Loucy (cell line): ENCODE results near the gene GAS2L3.
A peak's percentile ranks its signal among the peaks of the same experiment; 100 is the strongest.
"Not testable (repeated sequence)": the region's sequence is repeated elsewhere in the genome, so short reads cannot be mapped to it uniquely, and the experiment has no call there.

Experiments
- H2AFZ ChIP-seq: fragments of 200-600 bp; sonication (generic); 2 replicates; pipeline ENCODE4 v1.6.0; 2016; ENCODE audit warnings: antibody characterized with exemption, mild to moderate bottlenecking, low read length, moderate library complexity
- H3F3A ChIP-seq: fragments of 200-600 bp; 2 replicates; pipeline ENCODE4 v1.6.0; 2016; ENCODE audit warnings: antibody characterized with exemption, low read depth, mild to moderate bottlenecking
- H3K27me3 ChIP-seq: fragments of 200-600 bp; sonication (generic); 2 replicates; pipeline ENCODE4 v1.6.1; 2014; ENCODE audit warnings: low read length, mild to moderate bottlenecking; ENCODE audit not compliant: insufficient read depth, poor library complexity, severe bottlenecking
- H3K36me3 ChIP-seq: fragments of 200-600 bp; sonication (generic); 2 replicates; pipeline ENCODE4 v1.6.1; 2016; ENCODE audit warnings: low read length; ENCODE audit not compliant: insufficient read depth
- H3K4me1 ChIP-seq: fragments of 200-600 bp; sonication (generic); 2 replicates; pipeline ENCODE4 v1.5.1; 2014; ENCODE audit warnings: low read length, mild to moderate bottlenecking; ENCODE audit not compliant: insufficient read depth, poor library complexity, severe bottlenecking
- H3K4me2 ChIP-seq: fragments of 200-600 bp; sonication (generic); 2 replicates; pipeline ENCODE4 v1.6.0; 2014; ENCODE audit warnings: antibody characterized with exemption, low read length, low read depth, mild to moderate bottlenecking; ENCODE audit not compliant: poor library complexity, severe bottlenecking
- H3K4me3 ChIP-seq: fragments of 200-600 bp; sonication (generic); 2 replicates; pipeline ENCODE4 v1.5.1; 2014; ENCODE audit warnings: low read length, mild to moderate bottlenecking, mixed read lengths; ENCODE audit not compliant: poor library complexity, severe bottlenecking
- H3K79me2 ChIP-seq: fragments of 200-600 bp; sonication (generic); 2 replicates; pipeline ENCODE4 v1.6.1; 2014; ENCODE audit warnings: low read length; ENCODE audit not compliant: insufficient read depth
- H3K9ac ChIP-seq: fragments of 200-600 bp; sonication (generic); 2 replicates; pipeline ENCODE4 v1.6.0; 2014; ENCODE audit warnings: mild to moderate bottlenecking, low read depth, low read length, moderate library complexity; ENCODE audit not compliant: poor library complexity, severe bottlenecking
- H3K9me2 ChIP-seq: fragments of 200-600 bp; sonication (generic); replicated peaks from 2 replicates; pipeline ENCODE4 v1.6.1; 2016; ENCODE audit warnings: low read depth, low read length, mixed read lengths
- H3K9me3 ChIP-seq: fragments of 200-600 bp; sonication (generic); 2 replicates; pipeline ENCODE4 v1.6.1; 2014; ENCODE audit warnings: mild to moderate bottlenecking, antibody characterized with exemption, low read length, low read depth; ENCODE audit not compliant: insufficient read depth
- H4K20me1 ChIP-seq: fragments of 200-600 bp; sonication (generic); 2 replicates; pipeline ENCODE4 v1.6.0; 2014; ENCODE audit warnings: antibody characterized with exemption, low read length, mild to moderate bottlenecking; ENCODE audit not compliant: insufficient read depth, poor library complexity, severe bottlenecking
- CTCF ChIP-seq: fragments of 200-600 bp; sonication (generic); conservative IDR thresholded peaks from 2 replicates; pipeline ENCODE4 v1.5.1; 2014; ENCODE audit warnings: mild to moderate bottlenecking, antibody characterized with exemption, low read length
- EZH2phosphoT487 ChIP-seq: fragments of 200-600 bp; IDR thresholded peaks from 2 replicates; pipeline ENCODE4 v1.6.1; 2018; ENCODE audit warnings: antibody characterized with exemption, mild to moderate bottlenecking, moderate library complexity, borderline replicate concordance

Gene GAS2L3

DNA sequence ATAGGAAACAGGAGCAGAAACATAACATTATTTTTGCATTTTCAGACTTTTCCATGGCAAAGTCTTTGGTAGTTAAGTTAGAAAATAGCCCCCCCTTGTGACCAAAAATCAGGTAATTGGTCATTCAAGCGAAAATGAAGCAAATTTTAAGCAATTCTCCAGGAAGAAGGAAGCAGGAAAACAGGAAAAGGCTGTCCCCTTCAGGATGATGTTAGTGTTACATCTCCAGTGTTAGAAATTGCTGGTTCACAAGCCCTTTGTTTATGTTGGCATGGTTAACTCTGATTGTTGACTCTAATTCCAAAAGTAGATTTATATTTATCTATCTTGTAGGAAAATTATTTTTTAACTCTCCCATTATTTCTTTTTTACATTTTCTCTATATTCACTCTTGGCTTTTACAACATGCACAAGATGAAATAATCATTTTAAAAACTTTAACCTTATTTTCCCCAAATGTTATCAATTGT is 18.8 kb upstream of the GAS2L3 start:
- Histone ChIP-seq H4K20me1 (no peaks in the 10 kb centered on the region), H3F3A (no peaks in the 10 kb centered on the region), H3K9me3 (no peaks in the 10 kb centered on the region), H3K79me2 (no peaks in the 10 kb centered on the region), H3K4me3 (no peak overlapping the region), H3K9ac (no peak overlapping the region), H3K4me2 (no peak overlapping the region), H3K36me3 (no peaks in the 10 kb centered on the region), H2AFZ (no peak overlapping the region; the same call in 1 of the 2 replicates), H3K9me2 (no peaks in the 10 kb centered on the region), H3K27me3 (no peaks in the 10 kb centered on the region), H3K4me1 (no peaks in the 10 kb centered on the region)
- no peak for TF ChIP-seq EZH2phosphoT487
- TF ChIP-seq CTCF = peak; percentile 78

DNA sequence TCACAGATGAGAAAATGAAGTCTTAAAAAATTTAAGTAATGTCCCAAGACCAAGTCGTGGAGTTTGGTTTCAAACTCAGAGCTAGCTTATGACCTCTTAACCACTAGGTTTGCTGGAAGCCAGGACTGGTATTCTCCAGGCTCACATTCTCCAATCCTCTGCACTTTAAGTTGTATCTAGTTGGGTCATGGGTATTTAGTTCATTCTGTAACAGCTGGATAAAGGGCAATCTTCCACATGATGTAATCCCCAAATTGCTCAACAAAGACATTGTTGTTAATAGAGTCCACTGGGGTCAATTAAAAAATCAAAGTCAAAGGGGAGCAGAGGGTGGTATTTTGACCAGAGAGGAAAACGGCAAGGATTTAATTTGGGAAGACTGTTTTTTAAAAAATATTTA is 17.8 kb upstream of the GAS2L3 start:
- Histone ChIP-seq H3K27me3 (no peaks in the 10 kb centered on the region), H3K9ac (no peak overlapping the region), H2AFZ (no peak overlapping the region), H3K4me3 (no peak overlapping the region), H3K4me1 (no peaks in the 10 kb centered on the region), H3K36me3 (no peaks in the 10 kb centered on the region), H3K9me2 (no peaks in the 10 kb centered on the region), H3K79me2 (no peaks in the 10 kb centered on the region), H3K4me2 (no peak overlapping the region), H4K20me1 (no peaks in the 10 kb centered on the region), H3K9me3 (no peaks in the 10 kb centered on the region), H3F3A (no peaks in the 10 kb centered on the region)
- TF ChIP-seq CTCF (no peak), EZH2phosphoT487 (no peak)

DNA sequence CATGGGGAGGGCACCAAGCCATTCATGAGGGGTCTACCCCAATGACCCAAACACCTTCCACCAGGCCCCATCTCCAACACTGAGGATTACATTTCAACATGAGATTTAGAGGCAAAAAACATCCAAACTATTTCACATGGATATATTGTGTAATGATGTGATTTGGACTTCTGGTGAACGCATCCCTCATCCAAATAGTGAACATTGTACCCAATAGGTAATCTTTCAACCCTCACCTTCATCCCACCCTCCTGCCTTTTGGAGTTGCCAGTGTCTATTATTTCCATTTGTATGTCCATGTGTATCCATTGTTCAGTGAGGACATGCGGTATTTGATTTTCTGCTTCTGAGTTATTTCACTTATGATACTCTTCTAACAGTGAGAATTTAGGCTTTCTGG is 16.1 kb upstream of the GAS2L3 start:
- Histone ChIP-seq H3K9me3 (no peaks in the 10 kb centered on the region), H3K27me3 (no peaks in the 10 kb centered on the region)

GRCh38 chr12:100559261-100559660 is 14.2 kb upstream of the GAS2L3 start:
- not testable (repeated sequence) for H3K27me3 ChIP-seq, H3K9me2 ChIP-seq, H3K9ac ChIP-seq, H3K4me3 ChIP-seq, H3K36me3 ChIP-seq, H2AFZ ChIP-seq, H3K79me2 ChIP-seq, H4K20me1 ChIP-seq, H3K4me2 ChIP-seq, H3F3A ChIP-seq, H3K4me1 ChIP-seq, H3K9me3 ChIP-seq

More for the DNA sequence above, 16.1 kb upstream of the GAS2L3 start:
- H3K9ac ChIP-seq = no peak overlapping the region
- no peaks in the 10 kb centered on the region for H4K20me1 ChIP-seq
- no peak overlapping the region for H3K4me2 ChIP-seq
- H2AFZ ChIP-seq = no peak overlapping the region
- no peaks in the 10 kb centered on the region for H3K36me3 ChIP-seq
- H3K4me1 ChIP-seq = no peaks in the 10 kb centered on the region
- no peaks in the 10 kb centered on the region for H3K9me2 ChIP-seq
- no peaks in the 10 kb centered on the region for H3F3A ChIP-seq
- TF ChIP-seq CTCF (no peak), EZH2phosphoT487 (no peak)
- no peaks in the 10 kb centered on the region for H3K79me2 ChIP-seq
- no peak overlapping the region for H3K4me3 ChIP-seq
